Measurements from ENCODE around the gene SIGLEC6.
A peak's percentile ranks its signal among the peaks of the same experiment; 100 is the strongest.

Gene SIGLEC6

DNA sequence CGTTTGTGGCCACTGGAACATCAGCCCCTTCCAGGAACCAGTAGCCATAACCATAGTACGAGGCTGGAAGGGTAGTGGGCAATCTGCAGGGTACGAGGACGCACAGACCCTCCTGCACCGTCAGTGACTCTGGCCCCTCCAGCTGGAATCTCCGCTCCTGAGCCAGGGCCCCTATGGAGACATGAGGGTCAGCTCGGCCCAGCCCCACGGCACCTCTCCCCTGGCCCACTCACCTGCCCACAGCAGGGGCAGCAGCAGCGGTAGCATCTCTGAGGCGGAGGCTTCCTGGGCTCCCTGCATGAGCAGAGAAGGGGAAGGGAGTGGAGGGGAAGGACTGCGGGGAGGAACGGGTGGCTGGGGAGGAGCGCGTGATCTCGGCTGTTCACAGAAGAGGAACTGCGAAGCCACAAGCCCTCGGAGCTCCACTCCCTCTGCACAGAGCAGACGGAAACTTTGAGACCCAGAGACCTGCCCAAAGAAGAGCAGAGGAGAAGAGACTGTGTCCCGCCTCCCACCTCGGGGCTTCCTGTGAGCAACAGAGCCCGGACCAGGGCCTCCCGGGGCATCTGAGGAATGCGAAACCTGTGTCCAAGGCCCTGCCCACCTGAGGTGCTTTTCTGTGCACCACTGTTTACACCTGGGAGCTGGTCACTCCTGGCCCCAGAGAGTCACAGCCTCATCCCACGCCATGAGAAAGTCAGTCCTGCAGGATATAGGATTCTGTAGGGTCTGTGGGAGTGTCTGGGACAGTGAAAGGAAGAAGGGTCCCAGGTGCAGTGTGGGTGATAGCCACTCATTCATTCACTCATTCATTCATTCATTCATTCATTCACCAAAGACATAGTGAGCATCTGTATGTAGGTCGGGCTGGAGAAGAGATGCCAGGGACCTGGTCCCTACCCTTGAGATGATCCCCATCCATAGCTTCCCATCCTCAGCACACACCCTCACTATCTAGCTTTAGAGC lies at the start of gene SIGLEC6:
Gene SIGLEC6 (minus strand): TSS at position 322 of the 967 bp plus-strand sequence. CDS start 22 bp downstream, at position 300.
- DNase-seq (ENCODE audit: low read depth in 2 of 2) = no peak

DNA sequence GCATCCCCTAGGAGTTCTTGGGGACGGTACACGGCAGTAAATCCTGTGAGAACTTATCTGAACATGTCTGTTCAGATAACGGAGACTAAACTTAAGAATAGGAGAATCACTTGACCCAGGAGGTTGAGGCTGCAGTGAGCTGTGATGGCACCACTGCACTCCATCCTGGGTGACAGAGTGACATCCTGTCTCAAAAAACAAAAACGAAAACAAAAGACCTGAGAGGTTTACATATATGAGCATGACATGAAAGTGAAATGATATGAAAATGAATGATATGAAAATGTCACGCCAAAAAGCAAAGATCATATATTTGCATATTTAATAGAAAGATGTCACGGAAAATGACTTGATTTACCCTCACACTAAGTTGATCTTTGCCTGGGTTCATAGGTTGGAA lies 45.4 kb upstream of the SIGLEC6 start:
- DNase-seq (ENCODE audit: low read depth in 2 of 2) = no peak

DNA sequence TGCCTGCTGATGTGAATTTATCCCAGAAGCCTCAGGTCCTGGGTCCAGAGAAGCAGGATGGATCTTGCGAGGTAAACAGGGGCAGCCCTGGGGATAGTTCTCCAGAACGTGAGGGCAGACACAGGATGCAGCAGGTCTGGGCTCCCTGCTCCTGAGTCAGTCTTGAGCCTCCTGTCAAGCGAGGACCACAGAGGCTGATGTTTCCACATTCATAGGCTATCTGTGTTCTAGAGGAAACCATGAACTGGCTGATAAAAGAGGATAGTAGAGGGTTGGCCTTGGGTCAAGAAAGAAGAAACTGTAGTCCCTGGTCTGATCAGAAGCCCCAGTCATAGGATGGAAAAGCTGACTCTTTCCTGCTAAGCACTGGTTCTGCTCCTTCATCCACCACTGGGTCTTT lies 41.9 kb upstream of the SIGLEC6 start:
- no peak for DNase-seq (ENCODE audit: low read depth in 2 of 2)

DNA sequence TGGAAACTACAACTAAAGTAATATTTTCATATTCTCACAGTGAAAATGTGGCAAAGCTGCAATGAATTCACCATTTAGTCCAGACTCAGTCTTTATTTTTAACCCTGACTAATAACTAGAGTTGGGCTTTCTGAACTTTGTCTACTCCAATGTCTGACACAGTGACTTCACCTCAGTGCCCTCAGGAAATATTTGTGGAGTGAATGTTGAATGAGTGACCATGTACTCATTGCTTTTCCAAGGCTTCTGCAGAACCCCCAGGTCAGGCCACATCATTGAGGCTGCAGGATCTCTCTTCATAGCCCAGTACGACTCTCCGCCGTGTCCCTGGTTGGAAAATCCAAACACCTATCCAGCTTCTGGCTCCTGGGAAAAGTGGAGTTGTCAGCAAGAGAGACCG lies 41.4 kb upstream of the SIGLEC6 start:
- no peak for DNase-seq (ENCODE audit: low read depth in 2 of 2)

DNA sequence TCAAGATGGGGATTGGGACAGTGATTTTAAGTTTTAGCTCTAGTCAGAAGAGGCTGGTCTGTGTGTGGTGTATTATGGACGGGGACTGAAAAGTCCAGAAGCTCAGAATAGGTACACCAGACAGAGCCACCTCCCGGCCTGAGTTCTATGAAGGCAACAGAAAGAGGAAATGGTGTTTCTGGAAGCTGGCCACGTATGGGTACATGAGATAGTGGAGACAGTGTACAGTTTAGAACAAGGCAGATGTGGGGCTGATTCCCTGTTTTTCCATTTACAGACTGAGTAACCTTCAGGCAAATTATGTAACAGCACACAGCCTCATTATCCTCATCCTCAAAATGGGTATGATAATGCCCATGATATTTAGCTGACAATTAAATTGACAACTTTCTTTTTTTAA lies 40.9 kb upstream of the SIGLEC6 start:
- no peak for DNase-seq (ENCODE audit: low read depth in 2 of 2)

DNA sequence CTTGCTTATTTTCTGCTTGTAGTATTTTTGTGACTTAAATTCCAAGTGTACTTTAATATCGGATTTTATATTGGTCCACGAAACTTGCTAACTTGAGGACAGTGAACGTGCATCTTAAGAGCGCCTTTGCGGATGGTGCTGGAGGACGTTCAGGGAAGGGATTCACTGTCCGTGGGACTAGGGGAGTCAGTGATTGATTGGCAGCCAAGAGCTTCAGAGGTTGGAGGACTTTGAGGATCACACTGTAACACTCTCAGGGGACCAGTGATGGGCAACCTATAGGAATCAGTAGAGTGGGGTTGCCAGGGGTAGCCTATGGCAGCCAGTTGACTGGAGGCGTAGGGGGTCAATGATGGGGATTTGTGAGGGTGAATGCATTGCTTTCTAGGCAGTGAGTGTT lies 40.1 kb upstream of the SIGLEC6 start:
- DNase-seq (ENCODE audit: low read depth in 2 of 2) = no peak

DNA sequence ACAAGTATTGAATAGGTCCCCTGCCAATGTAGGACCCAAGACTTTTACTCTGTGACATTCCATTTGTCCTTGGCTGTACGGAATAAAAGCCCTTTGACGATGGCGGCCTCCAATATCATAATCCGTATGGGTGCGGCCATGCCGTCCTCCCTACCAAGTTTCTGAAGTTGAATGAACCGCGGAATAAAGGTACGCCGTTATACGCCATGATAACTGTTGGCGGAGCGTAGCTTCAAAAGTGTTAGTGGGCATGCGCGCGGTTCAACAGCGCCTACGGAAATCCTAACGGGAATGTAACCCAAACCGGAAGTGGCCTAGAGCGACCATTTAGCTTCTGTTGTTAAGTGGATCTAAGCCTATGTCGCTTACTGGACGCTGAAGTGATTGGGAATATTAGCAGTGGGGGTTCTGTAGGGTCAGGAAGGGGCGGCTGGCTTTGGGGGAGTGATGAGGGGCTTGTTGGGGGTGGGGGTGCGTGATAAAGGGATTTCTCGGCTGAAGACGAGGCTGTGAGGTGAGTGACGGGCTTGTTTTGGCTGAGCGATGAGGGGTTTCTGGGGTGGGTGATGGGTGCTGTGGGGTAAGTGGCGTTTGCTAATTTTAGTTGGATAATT lies 39.6 kb upstream of the SIGLEC6 start, which contains the start of gene ZNF175:
Gene ZNF175 (plus strand): TSS at position 322 of the 614 bp plus-strand sequence. CDS start 2,047 bp downstream, outside the sequence.
- peak; percentile 76 to 80 for DNase-seq (ENCODE audit: low read depth in 2 of 2)

DNA sequence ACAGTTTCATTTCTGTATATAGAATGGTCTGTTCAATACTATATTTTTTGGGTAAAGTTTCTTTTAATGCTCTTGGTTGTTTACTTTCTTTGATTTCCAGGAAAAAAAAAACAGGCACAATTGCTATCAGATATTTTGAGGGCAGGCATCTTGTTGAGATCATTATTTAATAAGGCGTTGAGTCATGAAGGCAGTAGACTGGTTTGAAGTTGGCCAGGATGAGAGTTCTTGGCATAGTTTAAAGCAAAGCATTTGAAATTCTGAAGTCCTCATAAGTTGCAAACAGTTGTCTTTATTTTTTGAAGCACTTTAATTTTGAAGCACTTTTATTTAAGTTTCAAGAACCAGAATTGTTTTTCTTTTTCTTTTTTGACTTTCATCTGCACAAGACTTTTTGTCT lies 37.0 kb upstream of the SIGLEC6 start:
- DNase-seq (ENCODE audit: low read depth in 2 of 2) = no peak

DNA sequence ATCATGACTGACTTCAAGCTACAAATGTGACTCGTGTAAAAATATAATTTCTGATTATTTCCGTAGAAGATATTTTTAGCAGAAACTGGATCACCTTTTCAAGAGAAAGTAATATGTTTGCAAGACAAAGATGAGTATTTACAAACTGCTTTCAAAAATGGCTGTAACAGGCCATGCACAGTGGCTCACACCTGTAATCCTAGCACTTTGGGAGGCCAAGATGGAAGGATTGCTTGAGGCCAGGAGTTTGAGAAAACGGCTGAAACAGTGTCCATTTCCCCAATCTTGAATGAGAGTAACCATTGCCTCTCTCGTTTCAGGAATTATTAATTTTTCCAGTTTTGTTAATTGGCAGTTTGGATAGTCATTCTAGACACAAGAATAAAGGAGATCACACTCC lies 36.1 kb upstream of the SIGLEC6 start:
- DNase-seq (ENCODE audit: low read depth in 2 of 2) = no peak

DNA sequence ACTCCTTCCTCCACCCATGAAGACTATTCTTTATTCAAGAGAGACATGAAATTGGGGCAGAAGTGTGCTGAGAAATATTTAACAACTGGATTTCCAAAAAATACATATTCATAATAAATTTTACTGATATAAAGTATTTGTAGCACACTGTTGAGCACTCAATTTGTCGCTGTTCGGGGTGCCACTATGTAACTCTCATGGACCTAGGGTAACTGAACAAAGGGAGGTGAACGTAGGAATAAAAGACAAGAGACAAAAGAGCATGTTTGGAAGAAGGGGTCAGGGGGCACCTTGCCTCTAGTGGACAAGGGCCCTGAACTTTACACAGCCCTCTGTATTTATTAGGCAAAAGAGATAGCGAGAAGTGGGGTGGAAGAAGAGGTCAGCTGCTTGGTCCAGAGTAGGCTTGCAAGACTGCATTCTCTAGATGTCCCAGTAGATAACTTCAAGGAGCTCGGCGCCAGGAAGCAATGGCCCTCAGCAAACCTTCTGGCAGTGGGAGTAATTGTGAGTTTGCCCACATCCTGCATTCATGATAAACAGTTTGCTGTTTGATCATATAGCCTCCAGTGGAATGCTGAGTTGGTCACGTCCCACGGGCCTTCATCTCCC lies 35.1 kb upstream of the SIGLEC6 start:
- DNase-seq (ENCODE audit: low read depth in 2 of 2) = no peak

DNA sequence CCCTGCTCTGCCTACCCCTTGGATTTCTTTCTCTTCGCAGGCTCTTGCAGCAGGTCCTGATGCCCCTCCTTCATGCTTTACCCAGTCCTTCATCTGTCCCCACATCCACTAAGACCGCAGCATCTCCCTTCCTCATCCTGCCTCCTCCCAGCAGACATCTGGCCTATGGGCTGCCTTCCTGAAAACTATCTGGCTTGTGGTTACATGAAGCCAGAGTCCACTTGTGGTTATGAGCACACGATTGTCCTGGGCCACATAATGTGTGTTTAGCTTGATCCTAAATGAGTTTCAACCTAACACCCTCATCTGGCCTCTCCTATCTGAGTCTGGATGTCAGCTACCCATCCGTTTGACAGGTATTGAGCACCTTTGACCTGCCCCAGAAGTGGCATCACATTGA lies 34.1 kb upstream of the SIGLEC6 start:
- no peak for DNase-seq (ENCODE audit: low read depth in 2 of 2)

DNA sequence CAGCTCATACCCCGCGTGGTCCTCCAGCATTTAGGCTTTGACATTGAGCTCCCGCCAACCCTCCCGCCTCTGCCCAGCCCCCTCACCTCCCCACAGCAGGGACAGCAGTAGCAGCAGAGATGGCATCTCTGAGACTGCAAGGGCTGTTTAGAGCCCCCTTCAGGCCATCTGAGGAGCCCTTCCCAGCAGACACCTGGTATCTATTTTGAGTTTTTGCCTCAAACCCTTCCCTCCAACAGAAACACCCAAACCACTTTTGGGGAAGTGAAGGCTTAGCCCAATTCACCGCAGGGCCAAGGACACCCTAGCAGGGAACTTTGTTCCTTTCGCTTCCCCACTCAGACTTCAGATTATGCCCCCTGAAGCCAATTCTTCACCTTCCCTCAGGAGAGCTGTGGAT lies 33.3 kb upstream of the SIGLEC6 start:
- DNase-seq (ENCODE audit: low read depth in 2 of 2) = no peak

DNA sequence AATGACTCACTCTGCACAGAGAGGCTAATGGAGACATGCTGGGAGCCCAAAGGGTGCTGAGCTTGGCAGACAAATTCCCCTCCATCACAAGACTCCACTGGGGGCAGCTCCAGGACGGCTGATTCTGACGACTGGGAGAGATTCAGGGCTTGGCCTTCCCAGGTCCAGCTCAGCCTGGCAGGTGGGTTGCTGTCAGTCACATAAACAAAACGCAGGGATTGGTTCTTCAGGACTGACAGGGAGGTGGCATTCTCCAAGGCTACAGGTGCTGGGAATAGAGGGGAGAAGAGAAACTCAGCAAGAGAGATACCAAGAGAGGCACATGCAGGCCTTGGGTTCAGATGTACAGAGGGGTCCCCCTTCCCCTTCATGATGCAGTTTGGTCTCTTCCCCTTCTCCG lies 28.9 kb upstream of the SIGLEC6 start:
- DNase-seq (ENCODE audit: low read depth in 2 of 2) = no peak

DNA sequence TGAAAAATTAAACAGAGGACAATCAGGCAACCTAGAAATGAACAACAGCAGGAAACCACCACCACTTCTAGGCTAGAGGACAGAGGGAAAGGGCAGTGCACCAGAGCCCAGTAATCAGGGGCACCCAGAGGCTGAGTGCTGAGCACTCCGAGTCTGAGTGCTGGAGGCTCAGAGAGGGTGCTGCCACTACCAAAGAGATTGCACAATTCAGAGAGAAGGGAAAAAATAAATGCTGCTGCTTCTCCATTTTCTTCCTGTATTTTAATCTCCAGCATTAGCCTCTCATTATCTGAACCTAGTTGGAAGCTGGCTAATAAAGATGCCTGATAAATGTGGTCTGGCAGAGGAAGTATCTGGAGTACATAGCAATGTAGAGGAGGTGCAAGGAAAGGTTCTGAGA lies 27.8 kb upstream of the SIGLEC6 start:
- DNase-seq (ENCODE audit: low read depth in 2 of 2) = no peak

DNA sequence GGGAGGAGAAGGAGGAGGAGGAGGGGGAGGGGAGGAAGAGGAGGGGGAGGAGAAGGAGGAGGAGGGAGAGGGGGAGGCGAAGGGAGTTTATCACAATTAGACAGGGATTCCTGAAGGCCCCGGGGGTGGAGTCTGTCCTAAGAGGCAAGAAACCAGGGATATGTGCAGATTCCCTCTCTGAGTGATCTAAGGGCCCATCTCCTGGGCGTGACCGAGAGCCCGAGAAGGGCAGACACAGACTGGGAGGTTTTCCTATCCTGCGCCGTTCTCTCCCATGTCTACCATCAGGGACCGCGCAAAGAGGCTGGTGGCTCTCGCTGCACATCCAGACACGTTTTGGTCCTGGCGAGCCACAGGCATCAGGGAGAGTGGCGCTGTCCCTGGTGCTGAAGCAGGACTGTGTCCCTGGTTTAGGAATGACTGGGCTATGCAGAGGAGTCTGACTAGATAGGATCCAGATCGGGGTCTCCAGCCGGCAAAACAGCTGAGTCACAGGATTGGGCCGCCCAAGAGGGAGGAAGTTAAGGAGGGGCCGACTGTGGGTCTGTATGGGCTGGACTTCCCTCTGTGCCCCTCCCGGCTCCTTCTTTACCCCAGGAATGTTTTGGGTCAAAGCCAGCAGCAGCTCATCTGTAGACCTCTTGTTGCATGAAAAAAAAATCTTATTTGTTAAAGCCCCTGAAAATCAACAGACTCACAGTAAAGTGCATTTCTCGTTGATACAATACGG lies 21.7 kb upstream of the SIGLEC6 start:
- no peak for DNase-seq (ENCODE audit: low read depth in 2 of 2)

DNA sequence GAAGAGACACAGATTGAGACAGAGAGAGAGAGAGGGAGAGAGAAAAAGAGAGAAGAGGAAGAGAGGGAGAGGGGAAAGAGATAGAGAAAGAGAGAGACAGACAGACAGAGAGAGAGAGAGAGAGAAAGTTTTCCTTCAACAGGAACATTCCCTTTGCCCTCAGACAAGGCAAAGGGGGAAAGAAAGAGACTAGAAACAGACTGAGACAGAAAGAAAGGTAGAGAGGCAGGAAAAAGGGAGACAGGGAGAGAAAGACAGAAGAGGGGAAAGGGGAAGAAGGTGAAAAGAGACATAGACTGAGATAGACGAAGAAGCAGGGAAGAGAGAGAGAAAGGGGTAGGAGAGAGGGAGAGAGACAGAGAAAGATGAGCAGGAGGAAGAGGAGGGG lies 21.1 kb upstream of the SIGLEC6 start:
- DNase-seq (ENCODE audit: low read depth in 2 of 2) = no peak

DNA sequence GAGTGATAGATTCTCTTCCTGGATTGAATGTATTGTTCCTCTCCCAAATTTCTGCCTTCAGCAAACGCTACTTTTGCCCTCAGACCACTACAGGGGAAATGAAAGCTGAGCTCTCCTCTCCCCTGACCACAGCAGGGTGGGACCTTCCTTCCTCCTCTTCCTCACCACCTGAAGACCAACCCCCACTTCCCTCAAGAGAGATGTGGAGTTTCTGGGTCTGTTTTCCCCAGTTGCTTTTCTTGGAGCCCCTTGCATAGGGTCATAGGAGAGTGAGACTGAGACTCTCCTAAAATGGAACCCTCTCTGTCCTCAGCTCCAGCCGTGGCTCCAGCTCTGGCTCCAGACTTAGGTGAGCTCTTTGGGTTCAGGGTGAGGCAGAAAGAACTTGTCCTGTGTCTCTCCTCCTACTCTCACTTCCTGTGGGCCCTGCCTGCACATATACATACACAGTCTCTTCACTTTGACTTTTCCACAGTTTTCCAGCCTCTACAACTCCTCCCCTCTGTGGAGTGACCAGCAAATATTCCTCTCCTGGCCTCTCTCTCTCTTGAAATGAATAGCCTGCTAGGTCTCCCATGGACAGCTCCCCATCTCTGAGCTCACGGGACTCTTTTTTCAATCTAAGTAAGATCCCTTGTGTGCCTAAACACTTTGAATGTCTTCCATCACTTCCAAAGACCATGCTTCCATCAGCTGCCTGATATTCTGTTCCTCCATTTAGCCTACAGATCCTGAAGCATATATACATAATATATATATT lies 20.4 kb upstream of the SIGLEC6 start:
- DNase-seq (ENCODE audit: low read depth in 2 of 2) = no peak

DNA sequence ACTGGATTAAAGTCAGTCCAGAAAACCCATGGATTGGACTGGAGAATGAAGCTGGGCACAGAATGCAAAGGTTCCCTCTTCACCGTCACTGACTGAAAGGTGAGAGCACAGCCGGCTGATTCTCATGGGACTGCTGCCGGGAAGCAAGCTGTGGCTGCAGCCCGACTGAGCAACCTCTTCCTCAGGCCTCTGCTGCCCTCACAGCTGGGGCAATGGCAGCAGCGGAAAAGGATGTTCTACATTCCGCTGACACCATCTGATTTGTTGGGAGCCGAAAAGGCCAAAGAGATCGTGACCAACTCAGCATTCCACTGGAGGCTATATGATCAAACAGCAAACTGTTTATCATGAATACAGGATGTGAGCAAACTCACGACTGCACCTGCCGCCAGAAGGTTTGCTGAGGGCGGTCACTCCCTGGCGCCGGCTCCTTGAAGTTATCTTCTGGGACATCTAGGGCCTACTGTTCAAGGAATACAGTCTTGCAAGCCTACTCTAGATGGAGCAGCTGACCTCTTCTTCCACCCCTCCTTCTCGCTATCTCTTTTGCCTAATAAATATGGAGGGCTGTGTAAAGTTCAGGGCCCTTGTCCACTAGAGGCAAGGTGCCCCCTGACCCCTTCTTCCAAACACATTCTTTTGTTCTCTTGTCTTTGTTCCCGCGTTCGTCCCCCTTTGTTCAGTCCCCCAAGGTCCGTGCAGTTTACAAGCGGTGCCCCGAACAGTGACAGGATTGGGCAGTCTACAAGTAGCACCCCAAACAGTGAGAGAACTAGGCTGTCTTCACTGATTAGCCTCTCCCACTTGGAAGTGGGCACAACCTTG lies 19.6 kb upstream of the SIGLEC6 start:
- no peak for DNase-seq (ENCODE audit: low read depth in 2 of 2)

DNA sequence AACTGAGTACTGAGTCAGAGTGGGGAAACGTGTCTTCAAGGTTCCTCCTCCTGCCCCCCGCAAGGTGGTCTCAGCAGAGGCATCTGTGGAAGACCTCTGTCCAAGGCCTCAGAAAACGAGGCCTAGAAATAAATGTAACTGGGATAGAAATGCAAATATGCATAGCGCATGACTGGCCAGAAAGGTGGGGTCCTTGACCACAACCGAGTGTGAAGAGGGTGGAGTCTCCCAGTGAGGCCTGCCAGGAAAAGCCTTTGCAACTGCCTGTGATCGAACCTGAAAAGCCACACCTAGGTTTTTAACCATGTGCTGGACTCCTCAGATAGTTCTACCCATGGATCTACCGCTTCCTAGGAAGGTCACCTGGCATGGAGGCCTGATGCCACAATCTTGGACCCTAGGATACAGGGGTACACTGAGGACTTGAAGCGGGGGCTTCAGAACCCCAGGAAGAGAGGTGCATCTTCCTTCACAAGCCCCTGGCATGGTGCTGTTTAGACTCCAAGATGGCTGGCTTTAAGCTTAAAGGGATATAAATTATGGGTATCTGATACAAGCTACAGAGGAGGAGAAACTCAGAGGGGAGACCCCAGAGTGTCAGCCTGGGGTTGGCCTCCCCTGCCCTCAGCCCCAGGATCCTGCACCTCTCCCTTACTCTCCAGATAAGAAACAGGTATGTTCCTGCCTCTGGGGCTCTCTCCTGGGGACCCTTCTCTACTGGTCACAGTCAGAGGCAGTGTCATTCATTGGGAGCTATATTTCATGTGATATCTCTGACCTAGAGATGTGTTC lies 18.3 kb upstream of the SIGLEC6 start:
- DNase-seq (ENCODE audit: low read depth in 2 of 2) = no peak

DNA sequence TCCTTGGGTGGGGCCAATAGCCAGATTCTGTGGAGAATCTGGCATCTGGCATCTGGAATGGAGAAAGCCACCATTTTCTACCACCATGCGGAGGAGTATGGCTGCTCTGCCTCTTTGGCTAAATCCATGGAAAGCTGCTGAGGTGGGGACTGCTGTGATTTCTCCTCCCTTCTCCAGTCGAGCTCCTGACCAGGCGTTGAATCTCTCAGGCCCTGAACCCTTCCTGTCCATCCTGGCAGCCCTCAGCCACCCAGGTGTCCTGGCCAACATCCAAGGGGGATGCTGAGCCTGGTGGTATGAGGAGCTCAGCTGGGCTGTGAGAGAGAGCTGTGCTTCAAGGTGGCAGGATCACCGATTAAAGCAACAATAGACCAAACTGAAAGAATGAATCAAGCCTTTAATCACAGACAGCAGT lies 17.4 kb upstream of the SIGLEC6 start:
- no peak for DNase-seq (ENCODE audit: low read depth in 2 of 2)
